Common myeloid progenitor, CD34-positive (primary cell): Measurements from ENCODE around the gene RPAP3.

Experiments
- CTCF ChIA-PET: fragments of 350-600 bp; sonication (Branson Sonifier 250); formaldehyde crosslinking; loops from one replicate; lab custom pipeline; 2021; ENCODE audit warnings: antibody characterized with exemption; lab: Charles Lee
- POLR2A ChIA-PET: fragments of 350-600 bp; sonication (Branson Sonifier 250); formaldehyde crosslinking; loops from one replicate; lab custom pipeline; 2021; ENCODE audit warnings: antibody characterized with exemption; lab: Charles Lee
- DNase-seq, 3 donors: peaks; one replicate each; pipeline versions ENCODE4 v3.0.0 to v3.0.0-alpha.2; 2013
- H3K27ac ChIP-seq, 2 experiments: 1 replicate in 1 of 2; 2 replicates in 1 of 2; pipeline ENCODE4 v1.7.0; 2013; ENCODE audit warnings: inconsistent platforms in 2 of 2, low read length in 2 of 2, mild to moderate bottlenecking in 2 of 2, low read depth in 1 of 2, moderate library complexity in 1 of 2; ENCODE audit not compliant: severe bottlenecking in 2 of 2, insufficient read depth in 1 of 2, poor library complexity in 1 of 2
- H3K27me3 ChIP-seq, 5 experiments: replicated peaks in 2 of 5; 1 replicate in 3 of 5; 2 replicates in 2 of 5; pipeline versions ENCODE4 v1.6.1 to v1.7.0; 2013; ENCODE audit warnings: low read length in 4 of 5, mild to moderate bottlenecking in 2 of 5, moderate library complexity in 2 of 5, inconsistent platforms in 1 of 5; ENCODE audit not compliant: insufficient read depth in 5 of 5, control insufficient read depth in 4 of 5
- H3K36me3 ChIP-seq, 4 experiments: 1 replicate in 2 of 4; 2 replicates in 2 of 4; pipeline versions ENCODE4 v1.6.1 to v1.7.0; 2013; ENCODE audit warnings: low read length in 3 of 4, control low read depth in 1 of 4, mild to moderate bottlenecking in 1 of 4; ENCODE audit not compliant: control insufficient read depth in 4 of 4, insufficient read depth in 4 of 4
- H3K4me1 ChIP-seq, 4 experiments: 1 replicate in 3 of 4; 2 replicates in 1 of 4; pipeline versions ENCODE4 v1.6.1 to v1.7.1; 2013; ENCODE audit warnings: low read length in 3 of 4, mild to moderate bottlenecking in 3 of 4, control low read depth in 1 of 4, inconsistent platforms in 1 of 4, moderate library complexity in 1 of 4; ENCODE audit not compliant: control insufficient read depth in 4 of 4, insufficient read depth in 4 of 4; ENCODE audit errors: control extremely low read depth in 1 of 4
- H3K4me3 ChIP-seq, 7 experiments: 1 replicate in 4 of 7; 2 replicates in 3 of 7; pipeline versions ENCODE4 v1.5.1 to v1.7.0; 2013; ENCODE audit warnings: mild to moderate bottlenecking in 7 of 7, low read length in 6 of 7, moderate library complexity in 6 of 7, inconsistent platforms in 2 of 7, low read depth in 2 of 7, control low read depth in 1 of 7; ENCODE audit not compliant: insufficient read depth in 4 of 7, control insufficient read depth in 1 of 7; ENCODE audit errors: extremely low read depth in 1 of 7
- H3K9me3 ChIP-seq, 5 experiments: 1 replicate in 4 of 5; 2 replicates in 1 of 5; pipeline versions ENCODE4 v1.6.1 to v1.7.1; 2013; ENCODE audit warnings: low read length in 4 of 5, mild to moderate bottlenecking in 2 of 5, inconsistent platforms in 1 of 5, low read depth in 1 of 5, moderate library complexity in 1 of 5; ENCODE audit not compliant: control insufficient read depth in 4 of 5, insufficient read depth in 2 of 5; ENCODE audit errors: control extremely low read depth in 1 of 5
- WGBS: methylation state at CpG from one replicate; pipeline ENCODE4 v1.1.5; 2013; ENCODE audit not compliant: insufficient coverage; 5-methylcytosine and 5-hydroxymethylcytosine counted together

The RPAP3 gene

GRCh38 chr12:47634127-47634526, 71.7 kb downstream of the RPAP3 start:
- Histone ChIP-seq H3K4me1 (no peaks in the 10 kb centered on the region), H3K36me3 (peaks cover 0 to 9% (median 1%) of the 10 kb centered on the region in 4 experiments), H3K27ac (no peak overlapping the region), H3K9me3 (peaks cover 0 to 19% (median 5%) of the 10 kb centered on the region in 5 experiments), H3K4me3 (no peak overlapping the region), H3K27me3 (no peaks in the 10 kb centered on the region)
- DNase-seq, result no peak
- no CpG with 5 or more reads among the region's 16 CpGs for WGBS
- CTCF ChIA-PET, result no interaction called here
- POLR2A ChIA-PET, result no interaction called here

- H3K4me1 ChIP-seq, result no peaks in the 10 kb centered on the region
- no peak overlapping the region for H3K4me3 ChIP-seq
- no peak for DNase-seq
- no peaks in the 10 kb centered on the region for H3K27me3 ChIP-seq
- no peak overlapping the region for H3K27ac ChIP-seq
- ChIA-PET CTCF (interaction anchor here (0.7 kb wide), 1 partner anchor 15 kb away, joined by 3 read pairs; no protein-coding TSS in a partner anchor), POLR2A (no interaction called here)
- WGBS, result no CpG with 5 or more reads among the region's 1 CpG
- H3K36me3 ChIP-seq, result peaks cover 0 to 7% (median 2%) of the 10 kb centered on the region in 4 experiments
- peaks cover 0 to 6% (median 0%) of the 10 kb centered on the region in 5 experiments for H3K9me3 ChIP-seq
Measured at GRCh38 chr12:47621960-47622359, 83.9 kb downstream of the RPAP3 start.

- H3K36me3 ChIP-seq, result peaks cover 0 to 7% (median 1%) of the 10 kb centered on the region in 4 experiments
- ChIA-PET CTCF (no interaction called here), POLR2A (no interaction called here)
- no peak for DNase-seq
- no peak overlapping the region for H3K27ac ChIP-seq
- 98% methylated on average over 4 of the region's 4 CpGs for WGBS
- no peak overlapping the region for H3K4me3 ChIP-seq
- H3K27me3 ChIP-seq, result no peaks in the 10 kb centered on the region
- peaks cover 0 to 18% (median 13%) of the 10 kb centered on the region in 5 experiments for H3K9me3 ChIP-seq
- no peaks in the 10 kb centered on the region for H3K4me1 ChIP-seq
Measured at GRCh38 chr12:47617476-47617875, 88.4 kb downstream of the RPAP3 start.

GRCh38 chr12:47616440-47616839, 89.4 kb downstream of the RPAP3 start:
- Histone ChIP-seq H3K36me3 (peaks cover 0 to 7% (median 1%) of the 10 kb centered on the region in 4 experiments), H3K4me1 (no peaks in the 10 kb centered on the region), H3K9me3 (peaks cover 0 to 20% (median 13%) of the 10 kb centered on the region in 5 experiments), H3K27ac (no peak overlapping the region), H3K4me3 (no peak overlapping the region), H3K27me3 (no peaks in the 10 kb centered on the region)
- WGBS, result 100% methylated on average over 1 of the region's 1 CpG
- POLR2A ChIA-PET, result no interaction called here
- CTCF ChIA-PET, result no interaction called here
- no peak for DNase-seq

- H3K9me3 ChIP-seq, result peaks cover 0 to 20% (median 13%) of the 10 kb centered on the region in 5 experiments
- ChIA-PET POLR2A (no interaction called here), CTCF (no interaction called here)
- H3K4me3 ChIP-seq, result no peak overlapping the region
- H3K27ac ChIP-seq, result no peak overlapping the region
- H3K4me1 ChIP-seq, result no peaks in the 10 kb centered on the region
- no peaks in the 10 kb centered on the region for H3K27me3 ChIP-seq
- H3K36me3 ChIP-seq, result peaks cover 0 to 7% (median 1%) of the 10 kb centered on the region in 4 experiments
- peak in 1 of 3 donors; percentile 24 for DNase-seq
Measured at GRCh38 chr12:47615711-47616110, 90.1 kb downstream of the RPAP3 start.

GRCh38 chr12:47614521-47614920, 91.3 kb downstream of the RPAP3 start:
- Histone ChIP-seq H3K4me1 (no peaks in the 10 kb centered on the region), H3K9me3 (peaks cover 0 to 20% (median 13%) of the 10 kb centered on the region in 5 experiments), H3K27ac (no peak overlapping the region), H3K27me3 (no peaks in the 10 kb centered on the region), H3K36me3 (peaks cover 0 to 2% (median under 1%) of the 10 kb centered on the region in 4 experiments), H3K4me3 (no peak overlapping the region)
- no peak for DNase-seq
- WGBS, result 94% methylated on average over 2 of the region's 2 CpGs
- CTCF ChIA-PET, result no interaction called here
- POLR2A ChIA-PET, result no interaction called here

GRCh38 chr12:47612953-47613352, 92.9 kb downstream of the RPAP3 start:
- Histone ChIP-seq H3K27me3 (no peaks in the 10 kb centered on the region), H3K36me3 (peaks cover 0 to 2% (median 0%) of the 10 kb centered on the region in 4 experiments), H3K4me1 (peaks cover 0 to 6% (median 5%) of the 10 kb centered on the region in 4 experiments), H3K9me3 (peaks cover 0 to 20% (median 13%) of the 10 kb centered on the region in 5 experiments), H3K27ac (no peak overlapping the region), H3K4me3 (no peak overlapping the region)
- POLR2A ChIA-PET, result no interaction called here
- WGBS, result 89% methylated on average over 1 of the region's 1 CpG
- CTCF ChIA-PET, result no interaction called here
- DNase-seq, result no peak
